Panc1 (cell line): ENCODE measurements around the gene ZNF155. TPM values are rescaled to one million over a fixed set of nuclear protein-coding genes. Genes with fewer than 3 reads are reported as not detected.

ENCODE experiments used
- ATAC-seq: fragments of 200-7000 bp; cut with Tn5 transposase; 2 replicates; pipeline ENCODE4 v1.9.1; 2020; ENCODE audit warnings: mild to moderate bottlenecking, moderate library complexity
- BruUV-seq: library from RNA; stranded (reverse); fragments of 400-500 nt; replicated peaks from 2 replicates; lab custom pipeline; 2021; lab: Mats Ljungman, UMichigan
- CTCF ChIA-PET: fragments of 300-600 bp; sonication (Branson Sonifier 250); formaldehyde crosslinking; loops from one replicate; lab custom pipeline; 2022; ENCODE audit warnings: antibody characterized with exemption; lab: Charles Lee
- POLR2A ChIA-PET: fragments of 300-600 bp; sonication (Branson Sonifier 250); formaldehyde crosslinking; loops from one replicate; lab custom pipeline; 2022; ENCODE audit warnings: antibody characterized with exemption; lab: Charles Lee
- DNase-seq: peaks from one replicate; pipeline ENCODE4 v3.0.0-alpha.2; 2010; ENCODE audit warnings: low read depth, low spot score
- H3K27ac ChIP-seq: 2 replicates; pipeline ENCODE4 v1.5.1; 2011; ENCODE audit warnings: mild to moderate bottlenecking, low read length, inconsistent platforms
- H3K27me3 ChIP-seq: fragments of 200-500 bp; sonication (Bioruptor generic); 2 replicates; pipeline ENCODE4 v1.6.0; 2014; ENCODE audit warnings: low read length, inconsistent platforms; ENCODE audit not compliant: control insufficient read depth, insufficient read depth
- H3K36me3 ChIP-seq: fragments of 200-500 bp; sonication (Bioruptor generic); 2 replicates; pipeline ENCODE4 v1.5.1; 2014; ENCODE audit warnings: inconsistent platforms, mild to moderate bottlenecking, low read length, moderate library complexity; ENCODE audit not compliant: control insufficient read depth, insufficient read depth
- H3K4me1 ChIP-seq: 2 replicates; pipeline ENCODE4 v1.5.1; 2011; ENCODE audit warnings: inconsistent platforms, mild to moderate bottlenecking, low read length, moderate library complexity; ENCODE audit not compliant: control insufficient read depth, insufficient read depth
- H3K4me3 ChIP-seq, 2 experiments: 2 replicates each; pipeline ENCODE4 v1.5.1; 2011 to 2012; ENCODE audit warnings: low read depth in 2 of 2, low read length in 2 of 2, mild to moderate bottlenecking in 2 of 2, inconsistent platforms in 1 of 2, moderate library complexity in 1 of 2
- H3K9me3 ChIP-seq: fragments of 200-500 bp; sonication (Bioruptor generic); 2 replicates; pipeline ENCODE4 v1.5.1; 2014; ENCODE audit warnings: low read depth, mild to moderate bottlenecking, inconsistent platforms, low read length, moderate library complexity; ENCODE audit not compliant: control insufficient read depth, insufficient read depth
- CTCF ChIP-seq: fragments of 450-650 bp; IDR thresholded peaks from 2 replicates; pipeline ENCODE4 v1.5.1; 2017; ENCODE audit warnings: mild to moderate bottlenecking
- POLR2AphosphoS5 ChIP-seq: IDR thresholded peaks from 2 replicates; pipeline ENCODE4 v1.6.1; 2012; ENCODE audit warnings: mild to moderate bottlenecking, low read depth, low read length, moderate library complexity
- REST ChIP-seq, 2 experiments: IDR thresholded peaks; 2 replicates each; pipeline ENCODE4 v1.6.1; 2011 to 2012; ENCODE audit warnings: low read depth in 2 of 2, control low read depth in 1 of 2, low read length in 1 of 2, mild to moderate bottlenecking in 1 of 2, moderate library complexity in 1 of 2; ENCODE audit not compliant: insufficient read depth in 1 of 2
- SIN3A ChIP-seq: IDR thresholded peaks from 2 replicates; pipeline ENCODE4 v1.6.1; 2012; ENCODE audit warnings: low read depth, mild to moderate bottlenecking, low read length, moderate library complexity, borderline replicate concordance; ENCODE audit not compliant: insufficient read depth
- TCF7L2 ChIP-seq: IDR thresholded peaks from 2 replicates; pipeline ENCODE4 v1.6.1; 2011; ENCODE audit warnings: mild to moderate bottlenecking, low read depth, low read length, inconsistent platforms
- in situ Hi-C: cut with HindIII; loops from 2 replicates; pipeline ENCODE4 v1.10.0; 2016; ENCODE audit warnings: low sequenced_read_pairs, low pct_unique_long_range_greater_than_20kb
- intact Hi-C: fragments of 100-400 bp; cut with micrococcal nuclease; formaldehyde crosslinking; loops from one replicate; pipeline ENCODE4 v1.10.0; 2022; ENCODE audit not compliant: unreplicated experiment
- total RNA-seq: library from RNA; stranded (reverse); gene quantifications from one replicate; pipeline ENCODE4 v1.2.1, GENCODE V29; 2021; ENCODE audit not compliant: unreplicated experiment

The ZNF155 gene
- total RNA-seq, 1 experiment from 2014 or later = 5.0 TPM

- CTCF ChIA-PET = no interaction called here
- DNase-seq (no peak), ATAC-seq (no peak)
- TF ChIP-seq CTCF = no peak
- TF ChIP-seq POLR2AphosphoS5 = no peak
- no peak for TF ChIP-seq SIN3A
- no peak for TF ChIP-seq TCF7L2
- no peak for TF ChIP-seq REST (IDR thresholded peaks at IDR 0.05; ENCODE audit: insufficient read depth in 1 of 2, low read depth in 2 of 2, low read length in 1 of 2)
- peak overlapping the region; percentile 93 for H3K27ac ChIP-seq
- H3K4me3 ChIP-seq = peak overlapping the region; percentile 73 to 92
- H3K4me1 ChIP-seq = no peaks in the 10 kb centered on the region; the same call in none of the 2 replicates
- in situ Hi-C loops (no loop called here), intact Hi-C loops (no loop called here)
- H3K36me3 ChIP-seq = peaks cover 3% of the 10 kb centered on the region; the same call in 1 of the 2 replicates
- H3K27me3 ChIP-seq = no peaks in the 10 kb centered on the region
- POLR2A ChIA-PET = no interaction called here
- no peaks in the 10 kb centered on the region for H3K9me3 ChIP-seq
- no TSS peak for BruUV-seq
These were observed 18.2 kb downstream of the ZNF155 start for GRCh38 chr19:44002212-44002565.

- CTCF ChIA-PET = no interaction called here
- ATAC-seq (peak; percentile 99), DNase-seq (peak; percentile 80)
- in situ Hi-C loops (no loop called here), intact Hi-C loops (no loop called here)
- no peaks in the 10 kb centered on the region for H3K9me3 ChIP-seq
- no peaks in the 10 kb centered on the region for H3K27me3 ChIP-seq
- H3K4me1 ChIP-seq = no peaks in the 10 kb centered on the region; the same call in none of the 2 replicates
- POLR2A ChIA-PET = no interaction called here
- H3K27ac ChIP-seq = peak within 1 kb of the TSS; percentile 93
- TF ChIP-seq CTCF (no peak), POLR2AphosphoS5 (peak; percentile 52; the same call in 1 of the 2 replicates), SIN3A (peak; percentile 60; the same call in 1 of the 2 replicates), TCF7L2 (peak; percentile 62), REST (IDR thresholded peaks at IDR 0.05; ENCODE audit: insufficient read depth in 1 of 2, low read depth in 2 of 2, low read length in 1 of 2) (no peak)
- peak within 1 kb of the TSS; percentile 73 to 92 for H3K4me3 ChIP-seq
- H3K36me3 ChIP-seq = peaks cover 3% of the 10 kb centered on the region; the same call in 1 of the 2 replicates
- TSS peak; percentile 93 for BruUV-seq
These were observed 18.8 kb downstream of the ZNF155 start, which contains the start of gene ZNF230 for GRCh38 chr19:44002566-44003460. TSS of gene ZNF230 (plus strand) at chr19:44002957. CDS start at chr19:44007079, 4,122 bp downstream.
